Measurements from ENCODE around the gene FBN2. TPM values are rescaled to one million over a fixed set of nuclear protein-coding genes. Genes with fewer than 3 reads are reported as not detected.

FBN2 gene
- total RNA-seq, 2 experiments from 2014 or later, result 0.11 TPM; not detected in 1

DNA sequence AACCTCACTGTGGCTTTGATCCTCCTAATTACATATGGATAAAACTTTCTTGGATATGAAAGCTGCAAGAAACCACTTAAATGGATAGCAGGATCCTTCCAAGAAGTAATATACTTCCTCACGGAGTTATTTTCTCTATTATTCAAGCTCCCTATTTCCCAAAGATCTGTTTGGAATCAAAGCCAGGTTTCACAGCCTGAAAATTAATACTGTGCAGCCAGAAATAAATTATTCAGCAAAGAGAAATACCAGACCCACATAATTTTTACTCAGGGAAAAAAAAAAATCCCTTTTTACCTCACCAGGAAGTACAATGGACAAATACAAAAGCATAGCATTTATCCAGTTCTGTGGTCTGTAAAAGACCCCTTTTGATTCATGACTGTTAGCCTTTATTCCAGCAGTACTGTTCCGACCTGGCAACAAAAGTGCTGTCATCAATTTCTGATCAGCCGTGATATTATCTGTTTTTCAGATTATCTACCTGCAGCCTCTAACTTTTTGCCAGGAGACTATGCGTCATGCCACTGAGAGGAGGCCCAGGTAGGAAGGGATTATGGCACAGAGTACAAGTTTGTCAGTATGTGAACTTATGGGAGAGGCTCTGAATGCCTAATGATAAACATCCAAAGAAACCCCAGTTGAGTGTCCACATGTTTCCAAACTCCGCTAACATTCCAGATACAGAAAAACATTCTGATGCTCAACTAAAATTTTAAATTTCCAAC is 57.0 kb downstream of the FBN2 start:
- DNase-seq, result no peak
- H3K9me3 Mint-ChIP-seq, result no peaks in the 10 kb centered on the region
- H3K4me3 Mint-ChIP-seq, result no peak overlapping the region
- no peak overlapping the region for H3K27ac Mint-ChIP-seq
- ATAC-seq (ENCODE audit: low read depth), result no peak
- no peaks in the 10 kb centered on the region for H3K36me3 Mint-ChIP-seq
- H3K27me3 Mint-ChIP-seq, result no peaks in the 10 kb centered on the region
- H3K4me1 Mint-ChIP-seq, result no peaks in the 10 kb centered on the region
- POLR2A ChIA-PET, result no interaction called here

DNA sequence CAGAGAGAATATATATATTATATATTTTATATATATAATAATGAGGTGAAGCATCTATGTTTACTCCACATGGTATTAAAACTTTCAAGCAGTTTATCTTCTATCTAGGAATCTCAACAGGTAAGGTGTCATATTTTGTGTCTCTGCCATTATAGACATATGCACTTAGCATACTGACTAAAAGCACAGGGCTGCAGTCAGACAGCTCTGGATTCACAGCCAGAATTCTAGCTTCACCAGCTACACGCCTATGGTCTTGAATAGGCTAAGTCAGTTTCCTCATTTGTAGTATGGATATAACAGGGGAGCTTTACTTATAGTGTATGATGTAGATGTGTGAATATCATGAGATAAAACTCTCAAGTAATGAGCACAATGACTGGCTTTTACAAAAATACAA is 57.9 kb downstream of the FBN2 start:
- DNase-seq (no peak), ATAC-seq (ENCODE audit: low read depth) (no peak)
- H3K36me3 Mint-ChIP-seq, result no peaks in the 10 kb centered on the region
- H3K4me3 Mint-ChIP-seq, result no peak overlapping the region
- no peaks in the 10 kb centered on the region for H3K9me3 Mint-ChIP-seq
- POLR2A ChIA-PET, result no interaction called here
- H3K4me1 Mint-ChIP-seq, result no peaks in the 10 kb centered on the region
- no peak overlapping the region for H3K27ac Mint-ChIP-seq
- no peaks in the 10 kb centered on the region for H3K27me3 Mint-ChIP-seq

DNA sequence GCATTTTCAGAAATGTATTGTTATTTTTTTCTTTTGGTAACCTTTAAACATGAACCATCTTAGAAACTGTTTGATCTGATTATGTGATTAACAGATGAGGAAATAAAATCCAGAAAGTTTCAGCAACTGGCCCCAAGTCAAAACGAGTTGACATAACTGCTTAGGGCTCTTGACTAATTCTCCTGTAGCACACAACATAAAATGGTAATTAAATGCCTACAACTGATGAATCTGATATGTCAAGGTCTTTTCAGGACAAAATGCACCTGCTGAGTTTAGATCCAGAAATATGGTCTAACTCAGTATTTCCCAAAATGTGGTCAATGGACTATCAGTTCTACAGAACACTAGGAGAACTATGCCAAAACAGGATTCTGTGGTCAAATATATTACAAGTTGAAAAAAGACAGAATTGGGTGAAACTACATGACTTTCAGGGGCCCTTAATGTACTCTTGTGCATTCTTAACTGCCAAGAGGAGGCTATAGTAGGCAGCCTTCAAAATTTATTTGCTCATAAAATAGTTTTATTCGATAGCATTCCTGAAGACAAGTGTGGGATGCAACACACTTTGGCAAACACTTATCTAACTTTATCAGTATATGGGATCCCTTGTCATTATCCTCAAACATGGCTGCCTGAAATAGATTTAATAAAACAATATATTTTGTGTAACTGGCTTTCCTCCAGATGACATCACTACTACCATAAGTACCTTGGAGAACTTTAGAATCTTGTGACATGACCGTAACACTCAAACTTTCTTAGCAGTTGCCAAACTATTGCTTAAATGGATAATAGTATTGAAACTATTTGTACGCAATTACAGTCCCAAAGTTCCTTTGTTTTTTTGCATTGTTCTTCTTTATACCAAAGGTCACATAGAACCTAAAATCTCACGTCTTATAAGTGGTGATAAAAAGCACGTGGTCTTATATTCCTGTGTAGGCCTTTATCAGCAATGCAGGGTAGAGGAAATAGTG is 59.4 kb downstream of the FBN2 start:
- DNase-seq (no peak), ATAC-seq (ENCODE audit: low read depth) (no peak)
- no peaks in the 10 kb centered on the region for H3K36me3 Mint-ChIP-seq
- no peaks in the 10 kb centered on the region for H3K9me3 Mint-ChIP-seq
- no peaks in the 10 kb centered on the region for H3K27me3 Mint-ChIP-seq
- H3K27ac Mint-ChIP-seq, result no peak overlapping the region
- POLR2A ChIA-PET, result no interaction called here
- H3K4me3 Mint-ChIP-seq, result no peak overlapping the region
- H3K4me1 Mint-ChIP-seq, result no peaks in the 10 kb centered on the region

- H3K27me3 Mint-ChIP-seq, result no peaks in the 10 kb centered on the region
- ATAC-seq (ENCODE audit: low read depth), result no peak
- no peaks in the 10 kb centered on the region for H3K4me1 Mint-ChIP-seq
- no peak overlapping the region for H3K27ac Mint-ChIP-seq
- H3K9me3 Mint-ChIP-seq, result no peaks in the 10 kb centered on the region
- H3K4me3 Mint-ChIP-seq, result no peak overlapping the region
- POLR2A ChIA-PET, result no interaction called here
- no peak for DNase-seq
- H3K36me3 Mint-ChIP-seq, result no peaks in the 10 kb centered on the region
Observed at GRCh38 chr5:128477944-128478343, 60.1 kb downstream of the FBN2 start.

DNA sequence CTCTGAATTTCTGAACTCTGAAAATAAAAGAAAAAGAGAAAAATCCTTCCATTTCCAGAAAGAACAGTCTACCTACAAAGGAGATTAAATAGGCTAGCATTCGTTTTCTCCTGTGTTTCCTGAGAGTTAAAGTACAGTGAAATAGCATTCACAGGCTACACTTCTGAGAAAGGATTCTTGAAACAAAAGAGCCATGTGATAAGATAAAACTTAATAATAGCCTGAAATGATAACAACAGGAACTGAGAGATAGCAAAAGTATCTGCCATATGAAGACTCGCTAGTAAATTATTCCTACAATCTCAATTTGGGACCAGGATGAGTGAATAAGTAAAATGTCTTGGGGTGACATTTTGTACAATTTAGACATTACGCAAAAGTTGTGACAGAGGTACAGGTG is 62.4 kb downstream of the FBN2 start:
- Mint-ChIP-seq H3K4me3 (no peak overlapping the region), H3K9me3 (no peaks in the 10 kb centered on the region), H3K27me3 (no peaks in the 10 kb centered on the region), H3K4me1 (no peaks in the 10 kb centered on the region), H3K27ac (no peak overlapping the region), H3K36me3 (no peaks in the 10 kb centered on the region)
- no peak for ATAC-seq (ENCODE audit: low read depth)
- no peak for DNase-seq
- POLR2A ChIA-PET, result no interaction called here

DNA sequence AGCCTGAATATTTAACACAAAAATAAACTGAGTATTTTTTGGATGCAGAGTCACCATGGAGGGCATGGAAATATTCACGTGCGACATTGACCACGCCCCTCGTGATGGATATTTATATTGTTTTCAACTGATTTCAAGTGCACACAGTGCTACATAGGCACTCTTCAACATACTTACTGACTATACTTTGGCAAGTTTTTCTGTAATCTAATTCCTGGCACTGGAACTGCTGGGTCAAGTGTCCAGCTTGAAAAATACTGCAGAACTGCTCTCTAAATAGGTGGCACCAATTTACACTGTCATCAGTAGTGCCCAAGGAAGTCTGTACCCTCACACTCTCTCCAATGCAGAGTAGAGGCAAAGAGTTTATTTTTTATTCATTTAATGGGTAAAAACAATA is 65.1 kb downstream of the FBN2 start:
- no peaks in the 10 kb centered on the region for H3K36me3 Mint-ChIP-seq
- no peaks in the 10 kb centered on the region for H3K9me3 Mint-ChIP-seq
- H3K4me3 Mint-ChIP-seq, result no peak overlapping the region
- no peaks in the 10 kb centered on the region for H3K4me1 Mint-ChIP-seq
- H3K27ac Mint-ChIP-seq, result no peak overlapping the region
- H3K27me3 Mint-ChIP-seq, result no peaks in the 10 kb centered on the region
- DNase-seq, result no peak
- ATAC-seq (ENCODE audit: low read depth), result no peak
- POLR2A ChIA-PET, result no interaction called here

GRCh38 chr5:128472036-128472435 is 66.0 kb downstream of the FBN2 start:
- Mint-ChIP-seq H3K36me3 (no peaks in the 10 kb centered on the region), H3K27ac (no peak overlapping the region), H3K27me3 (no peaks in the 10 kb centered on the region), H3K9me3 (no peaks in the 10 kb centered on the region), H3K4me3 (no peak overlapping the region), H3K4me1 (no peaks in the 10 kb centered on the region)
- ATAC-seq (ENCODE audit: low read depth) (no peak), DNase-seq (no peak)
- POLR2A ChIA-PET, result no interaction called here

- ATAC-seq (ENCODE audit: low read depth), result no peak
- no peaks in the 10 kb centered on the region for H3K27me3 Mint-ChIP-seq
- H3K27ac Mint-ChIP-seq, result no peak overlapping the region
- POLR2A ChIA-PET, result no interaction called here
- H3K36me3 Mint-ChIP-seq, result no peaks in the 10 kb centered on the region
- DNase-seq, result no peak
- no peak overlapping the region for H3K4me3 Mint-ChIP-seq
- no peaks in the 10 kb centered on the region for H3K4me1 Mint-ChIP-seq
- H3K9me3 Mint-ChIP-seq, result no peaks in the 10 kb centered on the region
Observed at GRCh38 chr5:128470663-128471062, 67.4 kb downstream of the FBN2 start.

- POLR2A ChIA-PET, result no interaction called here
- Mint-ChIP-seq H3K27me3 (no peaks in the 10 kb centered on the region), H3K4me1 (no peaks in the 10 kb centered on the region), H3K36me3 (no peaks in the 10 kb centered on the region), H3K9me3 (no peaks in the 10 kb centered on the region), H3K27ac (no peak overlapping the region), H3K4me3 (no peak overlapping the region)
- DNase-seq (no peak), ATAC-seq (ENCODE audit: low read depth) (no peak)
Observed at GRCh38 chr5:128469912-128470311, 68.1 kb downstream of the FBN2 start.

DNA sequence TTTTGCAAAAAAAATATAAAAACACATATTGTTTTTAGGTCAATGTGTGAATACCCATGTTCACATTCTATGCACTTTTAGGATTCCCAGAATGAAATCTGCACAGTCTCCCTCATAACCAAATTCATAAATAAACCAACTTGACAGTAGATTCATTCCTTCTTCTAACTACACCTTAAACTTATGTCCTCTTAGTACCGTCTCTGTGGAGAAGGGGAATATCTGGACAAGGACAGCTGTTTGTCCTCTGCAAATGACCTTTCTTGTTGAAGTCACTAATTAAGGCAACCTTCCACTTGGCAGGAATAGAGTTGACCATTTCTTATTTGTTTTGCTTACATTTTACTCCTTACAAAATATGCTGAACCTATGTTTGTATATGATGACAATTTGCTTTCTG is 71.1 kb downstream of the FBN2 start:
- no peak for DNase-seq
- ATAC-seq (ENCODE audit: low read depth), result no peak
- Mint-ChIP-seq H3K4me3 (no peak overlapping the region), H3K27ac (no peak overlapping the region), H3K36me3 (no peaks in the 10 kb centered on the region), H3K4me1 (no peaks in the 10 kb centered on the region), H3K9me3 (no peaks in the 10 kb centered on the region), H3K27me3 (no peaks in the 10 kb centered on the region)
- POLR2A ChIA-PET, result no interaction called here

- Mint-ChIP-seq H3K4me1 (no peaks in the 10 kb centered on the region), H3K9me3 (no peaks in the 10 kb centered on the region), H3K27me3 (no peaks in the 10 kb centered on the region), H3K4me3 (no peak overlapping the region), H3K27ac (no peak overlapping the region), H3K36me3 (no peaks in the 10 kb centered on the region)
- POLR2A ChIA-PET, result no interaction called here
- ATAC-seq (ENCODE audit: low read depth), result no peak
- no peak for DNase-seq
Observed at GRCh38 chr5:128466554-128466953, 71.5 kb downstream of the FBN2 start.

DNA sequence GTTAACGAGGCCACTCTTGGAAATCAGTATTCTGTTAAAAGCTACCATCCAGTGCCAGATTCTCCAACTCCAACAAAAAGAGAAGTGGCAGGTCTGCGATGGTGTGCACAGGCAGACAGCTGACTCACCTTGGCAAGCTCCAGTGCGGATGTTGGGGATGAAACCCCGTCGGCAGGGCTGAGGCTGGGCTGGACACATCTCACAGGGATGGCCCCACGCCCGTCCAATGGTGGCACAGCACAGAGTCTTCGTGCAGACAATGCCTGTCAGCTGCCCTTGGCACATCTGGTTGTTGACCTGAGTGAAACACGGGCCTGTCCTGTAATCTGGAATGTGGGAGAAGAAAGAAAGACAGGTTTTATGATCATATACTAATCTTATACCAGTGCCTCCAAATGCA is 73.4 kb downstream of the FBN2 start:
- H3K4me1 Mint-ChIP-seq, result no peaks in the 10 kb centered on the region
- no peak for ATAC-seq (ENCODE audit: low read depth)
- no peaks in the 10 kb centered on the region for H3K36me3 Mint-ChIP-seq
- POLR2A ChIA-PET, result no interaction called here
- H3K27me3 Mint-ChIP-seq, result no peaks in the 10 kb centered on the region
- DNase-seq, result no peak
- no peak overlapping the region for H3K4me3 Mint-ChIP-seq
- H3K27ac Mint-ChIP-seq, result no peak overlapping the region
- no peaks in the 10 kb centered on the region for H3K9me3 Mint-ChIP-seq

- ATAC-seq (ENCODE audit: low read depth), result no peak
- Mint-ChIP-seq H3K4me1 (no peaks in the 10 kb centered on the region), H3K36me3 (no peaks in the 10 kb centered on the region), H3K27ac (no peak overlapping the region), H3K4me3 (no peak overlapping the region), H3K27me3 (no peaks in the 10 kb centered on the region), H3K9me3 (peaks cover 1% of the 10 kb centered on the region)
- DNase-seq, result no peak
- POLR2A ChIA-PET, result no interaction called here
Observed at GRCh38 chr5:128462330-128462729, 75.7 kb downstream of the FBN2 start.

Data from activated naive CD8-positive, alpha-beta T cell treated with anti-CD3 and anti-CD28 coated beads, Interleukin-2, amount 10 ng/mL, durations not matched to agents 7 days and 5 days (primary cell).